Neural cell (in vitro differentiated cells): ENCODE results near the gene MCCC1. TPM values are rescaled to one million over a fixed set of nuclear protein-coding genes. Genes with fewer than 3 reads are reported as not detected.

Experiments used
- H2AFZ ChIP-seq: fragments of 200-600, 300-800 bp; sonication (generic), shearing (Covaris generic); 2 replicates; pipeline ENCODE4 v1.6.0; 2014; ENCODE audit warnings: low read depth, mild to moderate bottlenecking, antibody characterized with exemption, low read length, moderate library complexity
- H3F3A ChIP-seq: fragments of 200-600 bp; shearing (Covaris generic); 2 replicates; pipeline ENCODE4 v1.6.1; 2016; ENCODE audit warnings: mild to moderate bottlenecking, moderate library complexity, mixed read lengths, antibody characterized with exemption, low read length; ENCODE audit not compliant: insufficient read depth, poor library complexity, severe bottlenecking
- H3K27ac ChIP-seq: fragments of 200-600, 300-800 bp; sonication (generic), shearing (Covaris generic); 2 replicates; pipeline ENCODE4 v1.5.1; 2014; ENCODE audit warnings: mild to moderate bottlenecking, low read length, moderate library complexity
- H3K27me3 ChIP-seq: fragments of 300-800, 200-600 bp; sonication (generic), shearing (Covaris generic); 2 replicates; pipeline ENCODE4 v1.6.0; 2014; ENCODE audit warnings: mild to moderate bottlenecking, low read depth, low read length, moderate library complexity; ENCODE audit not compliant: insufficient read depth
- H3K36me3 ChIP-seq: fragments of 300-800, 200-600 bp; sonication (generic), shearing (Covaris generic); 2 replicates; pipeline ENCODE4 v1.5.1; 2014; ENCODE audit warnings: mild to moderate bottlenecking, antibody characterized with exemption, low read length, moderate library complexity; ENCODE audit not compliant: insufficient read depth
- H3K4me2 ChIP-seq: fragments of 300-800, 200-600 bp; sonication (generic), shearing (Covaris generic); 2 replicates; pipeline ENCODE4 v1.6.0; 2014; ENCODE audit warnings: mild to moderate bottlenecking, low read length
- H3K4me3 ChIP-seq: fragments of 300-800, 200-600 bp; sonication (generic), shearing (Covaris generic); 2 replicates; pipeline ENCODE4 v1.5.1; 2014; ENCODE audit warnings: mild to moderate bottlenecking, low read length, moderate library complexity
- H3K79me2 ChIP-seq: fragments of 200-600 bp; shearing (Covaris generic); replicated peaks from 2 replicates; pipeline ENCODE4 v1.6.0; 2014; ENCODE audit warnings: mild to moderate bottlenecking, low read length, moderate library complexity; ENCODE audit not compliant: insufficient read depth
- H3K9ac ChIP-seq: fragments of 300-800, 200-600 bp; sonication (generic), shearing (Covaris generic); 2 replicates; pipeline ENCODE4 v1.6.1; 2016; ENCODE audit warnings: mild to moderate bottlenecking, low read length, mixed read lengths
- H3K9me2 ChIP-seq: fragments of 200-600 bp; shearing (Covaris generic); 2 replicates; pipeline ENCODE4 v1.6.1; 2016; ENCODE audit warnings: mild to moderate bottlenecking, low read length, mixed read lengths; ENCODE audit not compliant: insufficient read depth
- H3K9me3 ChIP-seq: fragments of 200-600, 300-800 bp; sonication (generic), shearing (Covaris generic); 2 replicates; pipeline ENCODE4 v1.6.1; 2016; ENCODE audit warnings: mild to moderate bottlenecking, mixed run types, low read length, moderate library complexity, mixed read lengths
- H4K20me1 ChIP-seq: fragments of 200-600 bp; shearing (Covaris generic); 2 replicates; pipeline ENCODE4 v1.6.1; 2016; ENCODE audit warnings: mild to moderate bottlenecking, mixed run types; ENCODE audit not compliant: insufficient read depth
- CTCF ChIP-seq: fragments of 450-650 bp; IDR thresholded peaks from 2 replicates; pipeline ENCODE4 v1.5.1; 2014; ENCODE audit warnings: antibody characterized with exemption, mild to moderate bottlenecking, moderate library complexity; ENCODE audit not compliant: poor library complexity, severe bottlenecking
- EP300 ChIP-seq: fragments of 450-650 bp; conservative IDR thresholded peaks from 2 replicates; pipeline ENCODE4 v1.6.1; 2014; ENCODE audit warnings: antibody characterized with exemption, mild to moderate bottlenecking, moderate library complexity; ENCODE audit not compliant: poor library complexity, severe bottlenecking
- EZH2 ChIP-seq: fragments of 200-600, 300-800 bp; shearing (Covaris generic), sonication (generic); IDR thresholded peaks from 2 replicates; pipeline ENCODE4 v1.6.1; 2014; ENCODE audit warnings: antibody characterized with exemption, low read length, borderline replicate concordance, mild to moderate bottlenecking; ENCODE audit not compliant: insufficient read depth, poor library complexity, severe bottlenecking
- MXI1 ChIP-seq: fragments of 450-650 bp; conservative IDR thresholded peaks from 2 replicates; pipeline ENCODE4 v1.6.1; 2014; ENCODE audit warnings: antibody characterized with exemption, mild to moderate bottlenecking; ENCODE audit not compliant: poor library complexity, severe bottlenecking
- POLR2AphosphoS5 ChIP-seq: IDR thresholded peaks from 2 replicates; pipeline ENCODE4 v1.6.1; 2012
- RAD21 ChIP-seq: fragments of 450-650 bp; conservative IDR thresholded peaks from 2 replicates; pipeline ENCODE4 v1.6.1; 2014; ENCODE audit warnings: antibody characterized with exemption, mild to moderate bottlenecking, moderate library complexity
- SMC3 ChIP-seq: fragments of 450-650 bp; conservative IDR thresholded peaks from 2 replicates; pipeline ENCODE4 v1.6.1; 2014; ENCODE audit warnings: antibody characterized with exemption, mild to moderate bottlenecking, moderate library complexity; ENCODE audit not compliant: poor library complexity
- TAF1 ChIP-seq: IDR thresholded peaks from 2 replicates; pipeline ENCODE4 v1.6.1; 2012; ENCODE audit warnings: low read depth
- polyA plus RNA-seq: library from polyadenylated mRNA; depleted of rRNA; stranded (reverse); fragments of >200 nt; gene quantifications from 2 replicates; pipeline ENCODE4 v1.2.3, GENCODE V29; 2014
- TF ChIP-seq, protein P1 (sequence below): IDR thresholded peaks from 2 replicates; pipeline ENCODE4 v1.6.1; 2012; ENCODE audit warnings: borderline replicate concordance

MCCC1 gene
- polyA plus RNA-seq, 1 donor from 2014 or later, result 29.6 TPM

DNA sequence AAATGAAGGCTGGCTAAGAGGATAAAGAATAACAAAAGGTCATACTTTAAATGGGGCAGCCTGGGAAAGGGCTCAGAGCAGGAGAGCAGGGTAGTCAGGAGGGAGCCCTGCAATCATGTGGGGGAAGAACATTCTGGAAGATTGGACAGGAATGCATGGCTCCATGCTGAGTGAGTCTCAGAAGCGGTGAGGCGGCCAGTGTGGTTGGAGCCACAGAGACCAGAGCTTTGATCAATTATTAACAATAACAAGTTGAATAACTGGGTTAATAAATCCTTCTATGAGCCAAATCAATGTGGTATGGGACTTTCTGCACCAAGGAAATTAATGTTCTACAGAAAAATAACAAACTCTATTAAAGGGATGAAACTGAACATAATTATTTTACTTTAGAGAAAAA is 61.1 kb downstream of the MCCC1 start:
- H3K4me3 ChIP-seq, result no peak overlapping the region
- no peaks in the 10 kb centered on the region for H3K79me2 ChIP-seq
- TF ChIP-seq SMC3 (no peak), TAF1 (no peak), CTCF (no peak), MXI1 (no peak), EP300 (no peak), EZH2 (no peak), POLR2AphosphoS5 (no peak), RAD21 (no peak)
- TF ChIP-seq, protein P1, sequence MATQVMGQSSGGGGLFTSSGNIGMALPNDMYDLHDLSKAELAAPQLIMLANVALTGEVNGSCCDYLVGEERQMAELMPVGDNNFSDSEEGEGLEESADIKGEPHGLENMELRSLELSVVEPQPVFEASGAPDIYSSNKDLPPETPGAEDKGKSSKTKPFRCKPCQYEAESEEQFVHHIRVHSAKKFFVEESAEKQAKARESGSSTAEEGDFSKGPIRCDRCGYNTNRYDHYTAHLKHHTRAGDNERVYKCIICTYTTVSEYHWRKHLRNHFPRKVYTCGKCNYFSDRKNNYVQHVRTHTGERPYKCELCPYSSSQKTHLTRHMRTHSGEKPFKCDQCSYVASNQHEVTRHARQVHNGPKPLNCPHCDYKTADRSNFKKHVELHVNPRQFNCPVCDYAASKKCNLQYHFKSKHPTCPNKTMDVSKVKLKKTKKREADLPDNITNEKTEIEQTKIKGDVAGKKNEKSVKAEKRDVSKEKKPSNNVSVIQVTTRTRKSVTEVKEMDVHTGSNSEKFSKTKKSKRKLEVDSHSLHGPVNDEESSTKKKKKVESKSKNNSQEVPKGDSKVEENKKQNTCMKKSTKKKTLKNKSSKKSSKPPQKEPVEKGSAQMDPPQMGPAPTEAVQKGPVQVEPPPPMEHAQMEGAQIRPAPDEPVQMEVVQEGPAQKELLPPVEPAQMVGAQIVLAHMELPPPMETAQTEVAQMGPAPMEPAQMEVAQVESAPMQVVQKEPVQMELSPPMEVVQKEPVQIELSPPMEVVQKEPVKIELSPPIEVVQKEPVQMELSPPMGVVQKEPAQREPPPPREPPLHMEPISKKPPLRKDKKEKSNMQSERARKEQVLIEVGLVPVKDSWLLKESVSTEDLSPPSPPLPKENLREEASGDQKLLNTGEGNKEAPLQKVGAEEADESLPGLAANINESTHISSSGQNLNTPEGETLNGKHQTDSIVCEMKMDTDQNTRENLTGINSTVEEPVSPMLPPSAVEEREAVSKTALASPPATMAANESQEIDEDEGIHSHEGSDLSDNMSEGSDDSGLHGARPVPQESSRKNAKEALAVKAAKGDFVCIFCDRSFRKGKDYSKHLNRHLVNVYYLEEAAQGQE, result no peak
- H3K9me3 ChIP-seq, result no peaks in the 10 kb centered on the region
- no peak overlapping the region for H3K9ac ChIP-seq
- H3K27me3 ChIP-seq, result no peaks in the 10 kb centered on the region
- H4K20me1 ChIP-seq, result no peaks in the 10 kb centered on the region
- H3F3A ChIP-seq, result no peaks in the 10 kb centered on the region
- H3K4me2 ChIP-seq, result no peak overlapping the region
- no peaks in the 10 kb centered on the region for H3K9me2 ChIP-seq
- no peak overlapping the region for H3K27ac ChIP-seq
- H3K36me3 ChIP-seq, result no peaks in the 10 kb centered on the region
- H2AFZ ChIP-seq, result no peak overlapping the region

DNA sequence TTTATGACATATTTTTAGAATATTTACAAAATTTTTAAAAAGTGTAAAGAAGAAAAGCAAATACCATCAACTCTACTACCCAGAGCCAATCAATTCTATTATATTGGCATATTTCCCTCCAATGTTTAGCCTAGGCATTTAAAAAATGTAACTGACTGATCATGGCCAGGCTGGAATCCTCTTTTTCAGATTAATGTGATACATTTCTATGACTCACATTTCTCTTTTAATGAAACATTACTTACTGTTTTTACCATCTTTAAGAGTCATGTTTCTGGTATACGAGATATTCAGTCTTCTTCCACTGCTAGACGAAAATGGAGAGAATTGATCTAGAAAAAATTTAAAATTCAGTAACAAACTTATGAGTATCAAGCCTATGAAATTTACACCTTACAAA is 65.5 kb downstream of the MCCC1 start:
- H3K4me2 ChIP-seq, result no peak overlapping the region
- no peak for TF ChIP-seq EP300
- TF ChIP-seq, protein P1, result no peak
- TF ChIP-seq EZH2, result no peak
- no peak for TF ChIP-seq MXI1
- TF ChIP-seq POLR2AphosphoS5, result no peak
- TF ChIP-seq RAD21, result no peak
- no peak for TF ChIP-seq SMC3
- no peak for TF ChIP-seq CTCF
- TF ChIP-seq TAF1, result no peak
- no peaks in the 10 kb centered on the region for H4K20me1 ChIP-seq
- H3K9ac ChIP-seq, result no peak overlapping the region
- no peak overlapping the region for H3K4me3 ChIP-seq
- no peaks in the 10 kb centered on the region for H3F3A ChIP-seq
- no peaks in the 10 kb centered on the region for H3K9me3 ChIP-seq
- no peaks in the 10 kb centered on the region for H3K79me2 ChIP-seq
- no peak overlapping the region for H3K27ac ChIP-seq
- H3K27me3 ChIP-seq, result no peaks in the 10 kb centered on the region
- no peaks in the 10 kb centered on the region for H3K9me2 ChIP-seq
- H2AFZ ChIP-seq, result no peak overlapping the region
- H3K36me3 ChIP-seq, result peaks cover 4% of the 10 kb centered on the region
